ENCODE data around the gene NOTUM.
"Not testable (repeated sequence)": the region's sequence is repeated elsewhere in the genome, so short reads cannot be mapped to it uniquely, and the experiment has no call there.

Gene NOTUM

DNA sequence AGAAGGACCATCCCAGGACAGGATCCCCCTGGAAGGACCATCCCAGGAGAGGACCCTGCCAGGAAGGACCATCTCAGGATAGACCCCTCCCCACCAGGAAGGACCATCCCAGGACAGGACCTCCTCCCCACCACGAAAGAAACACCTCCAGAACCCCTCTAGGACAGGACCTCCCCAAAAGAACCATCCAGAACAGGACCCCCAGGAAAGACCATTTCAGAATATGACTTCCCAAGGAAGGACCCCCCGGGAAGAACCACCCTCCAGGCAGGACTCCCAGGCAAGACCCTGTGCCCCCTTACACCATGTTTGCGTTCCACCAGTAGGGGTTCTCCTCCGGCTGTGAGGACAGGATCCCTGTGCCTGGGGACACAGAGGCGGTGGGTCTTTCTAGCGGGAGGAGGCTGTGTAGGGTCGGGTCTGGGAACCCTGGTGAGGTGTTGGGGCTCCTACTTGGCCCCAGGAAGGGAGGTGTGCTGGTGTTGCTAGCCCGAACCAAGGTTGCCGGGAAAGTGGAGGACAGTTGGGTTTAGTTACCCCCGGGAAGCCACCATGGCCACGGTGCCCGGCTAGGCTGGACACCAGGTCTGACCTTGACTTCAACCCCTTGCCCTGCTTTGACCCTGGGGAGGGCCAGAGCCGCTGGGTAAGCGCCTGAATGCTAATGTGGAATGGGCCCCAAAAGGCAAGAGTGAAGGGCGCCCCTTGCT lies 2.2 kb downstream of the NOTUM start:
- DNase-seq (ENCODE audit: low read depth in 2 of 2, low spot score in 1 of 2), result no peak

DNA sequence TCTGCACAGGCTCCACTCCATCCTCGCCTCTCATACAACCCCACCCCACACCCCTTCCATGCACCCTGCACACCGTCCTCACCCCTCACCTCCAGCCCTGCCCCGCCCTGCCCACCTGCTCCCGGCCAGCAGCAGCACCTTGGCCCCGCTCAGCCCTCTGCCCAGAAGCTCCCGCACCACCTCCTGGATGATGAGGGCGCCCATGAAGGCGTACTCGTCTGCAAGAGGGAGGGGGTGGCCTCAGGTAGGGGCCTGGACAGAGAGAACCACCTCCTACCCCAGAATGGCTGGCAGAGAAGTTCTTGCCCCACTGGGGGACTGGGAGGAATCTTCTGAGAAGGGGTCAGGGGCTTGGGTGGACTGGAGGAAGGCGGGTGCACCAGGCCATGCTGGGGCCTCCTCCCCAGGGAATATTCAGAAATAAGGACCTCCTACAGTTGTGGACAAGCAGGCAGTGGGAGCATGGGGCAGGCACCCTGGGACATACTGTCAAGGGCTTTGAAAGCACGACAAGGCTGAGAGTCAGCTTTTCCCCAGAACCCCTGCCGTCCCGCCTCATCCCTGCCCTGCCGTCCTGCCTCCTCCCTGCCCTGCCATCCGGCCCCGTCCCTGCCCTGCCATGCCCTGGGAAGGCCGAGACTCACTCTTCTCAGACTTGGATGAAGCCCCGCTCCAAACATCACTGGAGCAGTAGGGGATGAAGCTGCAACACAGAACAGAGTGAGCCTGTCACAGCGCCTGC lies 3.1 kb downstream of the NOTUM start:
- no peak for DNase-seq (ENCODE audit: low read depth in 2 of 2, low spot score in 1 of 2)

- DNase-seq (ENCODE audit: low read depth in 2 of 2, low spot score in 1 of 2), result no peak
Measured at GRCh38 chr17:81956607-81957589, 4.1 kb downstream of the NOTUM start.

DNA sequence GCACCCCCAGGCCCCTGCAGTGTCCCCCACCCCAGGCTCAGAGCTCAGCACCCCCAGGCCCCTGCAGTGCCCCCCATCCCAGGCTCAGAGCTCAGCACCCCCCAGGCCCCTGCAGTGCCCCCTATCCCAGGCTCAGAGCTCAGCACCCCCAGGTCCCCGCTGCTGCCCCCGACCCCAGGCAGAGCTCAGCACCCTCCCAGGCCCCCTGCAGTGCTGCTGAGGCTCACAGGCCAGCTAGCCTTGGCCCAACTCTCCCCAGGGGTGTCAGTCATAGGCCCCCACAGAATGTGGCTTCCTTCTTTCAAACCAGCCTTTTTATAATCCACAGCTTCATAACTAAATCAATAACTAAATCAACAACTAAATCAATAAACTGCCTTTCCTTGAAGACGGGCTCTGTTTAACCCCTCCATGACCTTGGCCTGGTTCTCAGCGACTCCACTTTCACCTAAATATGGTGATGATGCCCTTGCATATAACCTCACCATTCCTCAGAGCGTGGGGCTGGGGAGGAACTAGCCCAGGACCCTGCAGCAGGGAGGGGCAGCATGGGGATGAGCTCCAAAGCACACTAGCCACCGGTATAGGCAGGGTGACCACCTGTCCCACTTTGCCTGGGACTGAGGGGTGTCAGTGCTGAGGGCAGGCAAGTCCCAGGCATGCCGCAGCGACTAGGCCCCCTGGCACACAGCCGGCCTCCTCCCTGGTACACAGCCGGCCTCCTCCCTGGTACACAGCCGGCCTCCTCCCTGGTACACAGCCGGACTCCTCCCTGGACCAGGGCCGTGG lies 5.0 kb downstream of the NOTUM start:
- no peak for DNase-seq (ENCODE audit: low read depth in 2 of 2, low spot score in 1 of 2)

DNA sequence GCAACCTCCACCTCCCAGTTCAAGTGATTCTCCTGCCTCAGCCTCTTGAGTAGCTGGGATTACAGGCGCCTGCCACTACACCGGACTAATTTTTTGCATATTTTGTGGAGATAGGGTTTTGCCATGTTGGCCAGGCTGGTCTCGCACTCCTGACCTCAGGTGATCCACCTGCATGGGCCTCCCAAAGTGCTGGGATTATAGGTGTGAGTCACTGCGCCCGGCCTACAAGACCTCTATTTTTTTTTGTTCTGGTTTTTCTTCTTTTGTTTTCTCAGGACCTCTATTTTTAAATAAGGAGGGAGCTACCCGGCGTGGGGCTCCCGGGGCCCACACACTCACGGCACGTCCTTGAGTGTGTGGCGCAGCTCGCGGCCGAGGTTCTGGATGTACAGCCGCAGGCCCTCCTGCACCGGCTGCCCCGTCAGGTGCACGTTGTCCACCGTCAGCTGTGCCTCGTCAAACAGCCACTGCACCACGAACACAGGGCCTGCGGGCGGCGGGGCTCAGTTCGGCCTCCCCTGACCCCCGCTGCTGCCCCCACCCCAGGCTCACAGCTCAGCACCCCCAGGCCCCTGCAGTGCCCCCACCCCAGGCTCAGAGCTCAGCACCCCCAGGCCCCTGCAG lies 5.8 kb downstream of the NOTUM start:
- no peak for DNase-seq (ENCODE audit: low read depth in 2 of 2, low spot score in 1 of 2)

- no peak for DNase-seq (ENCODE audit: low read depth in 2 of 2, low spot score in 1 of 2)
Measured at GRCh38 chr17:81954131-81955057, 6.6 kb downstream of the NOTUM start.

GRCh38 chr17:81953443-81953842 lies 7.5 kb downstream of the NOTUM start:
- not testable (repeated sequence) for DNase-seq (ENCODE audit: low read depth in 2 of 2, low spot score in 1 of 2)

DNA sequence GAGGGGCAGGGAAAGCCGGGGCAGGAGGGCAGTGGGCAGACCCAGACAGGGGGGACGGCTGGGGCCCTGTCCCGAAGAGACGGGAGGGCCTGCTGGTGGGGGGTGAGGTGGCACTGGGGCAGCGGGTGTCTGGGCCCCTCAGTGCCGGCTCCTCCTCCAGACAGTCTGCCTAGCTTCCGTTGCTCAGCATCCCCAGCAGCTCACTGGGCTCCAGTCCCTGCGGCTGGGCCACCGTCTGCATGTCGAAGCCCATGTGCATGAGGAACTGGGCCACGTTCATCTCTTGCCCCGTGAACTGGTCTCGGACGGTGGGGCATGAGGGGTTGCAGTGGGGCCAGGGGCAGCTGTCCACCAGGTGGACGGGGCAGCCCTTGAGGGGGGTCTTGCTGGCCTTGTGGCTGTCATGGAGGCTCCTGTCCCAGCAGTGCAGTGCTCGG lies 8.2 kb downstream of the NOTUM start:
- no peak for DNase-seq (ENCODE audit: low read depth in 2 of 2, low spot score in 1 of 2)

- DNase-seq (ENCODE audit: low read depth in 2 of 2, low spot score in 1 of 2), result no peak
Measured at GRCh38 chr17:81951785-81952684, 9.0 kb downstream of the NOTUM start.

GRCh38 chr17:81950501-81950900 lies 10.5 kb downstream of the NOTUM start:
- no peak for DNase-seq (ENCODE audit: low read depth in 2 of 2, low spot score in 1 of 2)

GRCh38 chr17:81948635-81949378 lies 12.2 kb downstream of the NOTUM start:
- no peak for DNase-seq (ENCODE audit: low read depth in 2 of 2, low spot score in 1 of 2)

GRCh38 chr17:81947189-81947588 lies 13.8 kb downstream of the NOTUM start, which contains the start of gene MYADML2:
MYADML2 (minus strand) TSS chr17:81947233; CDS start chr17:81941741, 5,492 bp downstream.
- DNase-seq (ENCODE audit: low read depth in 2 of 2, low spot score in 1 of 2), result no peak

GRCh38 chr17:81944858-81945257 lies 16.1 kb downstream of the NOTUM start:
- no peak for DNase-seq (ENCODE audit: low read depth in 2 of 2, low spot score in 1 of 2)

DNA sequence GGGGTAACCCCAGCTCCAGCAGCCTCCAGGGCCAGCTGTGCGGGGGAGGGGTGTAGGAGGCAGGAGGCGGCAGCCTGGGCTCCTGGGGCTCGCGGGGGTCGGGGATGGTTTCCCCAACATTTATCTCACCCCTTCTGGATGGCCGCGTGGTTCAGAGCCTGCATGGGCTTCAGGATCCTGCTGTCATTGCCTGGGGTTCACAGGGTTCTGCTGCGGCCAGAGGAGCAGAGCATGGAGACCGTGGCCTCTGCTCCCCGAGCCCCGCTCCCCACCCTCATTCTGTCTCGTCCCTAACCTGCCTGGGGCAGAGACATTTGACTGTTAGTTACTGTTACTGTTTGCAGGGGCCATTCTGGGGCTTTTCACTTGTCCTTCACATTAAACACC lies 18.8 kb downstream of the NOTUM start:
- DNase-seq (ENCODE audit: low read depth in 2 of 2, low spot score in 1 of 2), result no peak

- DNase-seq (ENCODE audit: low read depth in 2 of 2, low spot score in 1 of 2), result no peak
Measured at GRCh38 chr17:81941484-81942166, 19.4 kb downstream of the NOTUM start.

DNA sequence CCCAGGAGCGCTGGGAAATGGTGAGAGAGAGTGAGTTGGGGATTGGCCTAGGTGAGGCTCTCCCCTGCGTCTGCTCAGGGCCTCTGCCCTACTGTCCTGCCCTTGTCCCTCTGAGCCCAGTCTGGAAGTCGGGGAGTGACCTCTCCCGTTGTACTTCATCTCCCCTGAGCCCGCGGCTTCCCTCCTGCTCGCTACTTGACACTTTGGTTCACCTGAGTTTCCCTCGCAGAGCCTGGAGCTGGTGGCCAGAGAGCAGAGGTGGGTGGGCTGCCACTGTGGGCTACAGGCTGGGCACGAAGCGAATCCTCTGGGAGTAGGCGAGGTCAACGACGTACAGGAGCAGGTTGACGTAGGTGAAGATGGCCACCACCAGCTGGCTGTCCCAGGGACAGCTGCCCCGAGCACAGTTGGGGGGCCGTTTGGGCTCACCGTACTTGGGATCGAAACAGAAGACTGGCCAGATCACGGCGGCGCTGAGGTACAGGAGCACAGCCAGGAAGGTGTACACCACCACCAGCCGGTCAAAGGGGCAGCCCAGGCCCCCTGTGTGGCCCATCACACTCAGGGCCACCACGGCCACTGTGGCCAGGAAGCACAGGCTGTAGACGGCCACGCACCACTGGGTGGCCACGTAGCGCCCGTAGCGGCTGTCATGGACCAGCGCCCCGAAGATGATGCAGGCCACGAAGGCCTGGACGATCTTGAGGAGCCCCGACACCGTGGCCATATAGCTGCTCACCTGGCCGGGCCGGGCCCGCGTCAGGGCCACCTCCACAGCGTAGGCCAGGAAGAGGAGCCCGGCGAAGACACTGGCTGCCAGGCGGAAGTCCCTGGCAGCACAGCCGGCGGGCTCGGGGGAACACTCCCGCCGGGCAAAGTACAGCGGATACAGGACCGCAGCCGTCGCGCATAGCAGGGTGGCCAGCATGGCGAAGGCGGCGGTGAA lies 20.2 kb downstream of the NOTUM start:
- no peak for DNase-seq (ENCODE audit: low read depth in 2 of 2, low spot score in 1 of 2)

Data from stimulated activated CD8-positive, alpha-beta memory T cell treated with anti-CD3 and anti-CD28 coated beads, Interleukin-4, amount 100 ng/mL, for 4 hours (primary cell).